Putamen (tissue), 1 donor: Measurements from ENCODE around the gene VPS18.
"Not testable (repeated sequence)": the region's sequence is repeated elsewhere in the genome, so short reads cannot be mapped to it uniquely, and the experiment has no call there.

ENCODE experiments used
- DNase-seq: peaks from one replicate; pipeline ENCODE4 v3.0.0-alpha.2; 2016; ENCODE audit warnings: low spot score

Gene VPS18, protein sequence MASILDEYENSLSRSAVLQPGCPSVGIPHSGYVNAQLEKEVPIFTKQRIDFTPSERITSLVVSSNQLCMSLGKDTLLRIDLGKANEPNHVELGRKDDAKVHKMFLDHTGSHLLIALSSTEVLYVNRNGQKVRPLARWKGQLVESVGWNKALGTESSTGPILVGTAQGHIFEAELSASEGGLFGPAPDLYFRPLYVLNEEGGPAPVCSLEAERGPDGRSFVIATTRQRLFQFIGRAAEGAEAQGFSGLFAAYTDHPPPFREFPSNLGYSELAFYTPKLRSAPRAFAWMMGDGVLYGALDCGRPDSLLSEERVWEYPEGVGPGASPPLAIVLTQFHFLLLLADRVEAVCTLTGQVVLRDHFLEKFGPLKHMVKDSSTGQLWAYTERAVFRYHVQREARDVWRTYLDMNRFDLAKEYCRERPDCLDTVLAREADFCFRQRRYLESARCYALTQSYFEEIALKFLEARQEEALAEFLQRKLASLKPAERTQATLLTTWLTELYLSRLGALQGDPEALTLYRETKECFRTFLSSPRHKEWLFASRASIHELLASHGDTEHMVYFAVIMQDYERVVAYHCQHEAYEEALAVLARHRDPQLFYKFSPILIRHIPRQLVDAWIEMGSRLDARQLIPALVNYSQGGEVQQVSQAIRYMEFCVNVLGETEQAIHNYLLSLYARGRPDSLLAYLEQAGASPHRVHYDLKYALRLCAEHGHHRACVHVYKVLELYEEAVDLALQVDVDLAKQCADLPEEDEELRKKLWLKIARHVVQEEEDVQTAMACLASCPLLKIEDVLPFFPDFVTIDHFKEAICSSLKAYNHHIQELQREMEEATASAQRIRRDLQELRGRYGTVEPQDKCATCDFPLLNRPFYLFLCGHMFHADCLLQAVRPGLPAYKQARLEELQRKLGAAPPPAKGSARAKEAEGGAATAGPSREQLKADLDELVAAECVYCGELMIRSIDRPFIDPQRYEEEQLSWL

DNA sequence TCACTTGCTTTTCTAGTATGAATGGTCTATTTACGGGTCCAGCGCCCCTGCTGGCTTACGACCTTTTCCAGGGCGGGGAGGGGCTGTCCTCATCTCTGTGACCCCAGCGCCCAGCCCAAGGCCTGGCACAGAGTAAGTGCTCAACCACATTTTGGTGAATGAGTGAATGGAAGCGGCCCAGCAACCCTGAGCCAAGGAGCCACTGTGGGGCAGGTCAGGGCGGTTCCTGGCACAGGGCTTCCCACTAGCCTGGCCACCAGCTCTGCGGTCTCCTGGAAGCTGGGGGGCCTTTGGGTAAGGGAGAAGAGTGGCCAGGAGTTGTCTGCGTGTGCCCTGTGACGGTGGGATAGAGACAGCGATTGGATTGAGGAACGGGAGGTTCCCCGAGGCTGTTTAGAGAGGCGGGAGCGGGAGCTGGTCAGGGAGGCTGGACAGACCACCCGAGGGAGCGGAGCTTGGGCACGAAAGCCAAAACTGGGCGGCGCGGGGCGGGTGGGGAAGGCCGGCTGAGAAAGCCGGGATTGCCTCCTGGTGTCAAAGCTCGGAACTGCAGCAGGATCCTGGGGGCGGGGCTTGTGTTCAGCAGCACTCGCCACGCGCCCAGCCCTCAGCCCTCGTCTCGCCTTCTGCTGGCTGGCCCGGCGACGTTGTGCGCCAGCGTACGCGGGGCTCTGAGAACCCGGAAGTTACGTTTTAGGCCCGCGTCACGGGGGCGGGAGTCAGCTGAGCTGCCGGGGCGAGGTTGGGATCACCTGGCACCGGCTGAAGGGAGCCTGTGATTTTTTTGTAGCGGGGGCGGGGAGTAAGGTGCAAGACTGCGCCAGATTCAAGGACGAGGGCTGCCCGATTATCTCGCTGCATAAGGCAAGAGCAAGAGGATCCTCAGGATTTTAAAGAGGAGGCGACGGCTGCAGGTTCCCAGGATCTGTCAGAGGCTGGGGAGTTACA lies at the start of gene VPS18:
Gene VPS18 (plus strand): TSS at position 718 of the 948 bp plus-strand sequence. CDS start 319 bp downstream, outside the sequence.
- peak; percentile 98 for DNase-seq

DNA sequence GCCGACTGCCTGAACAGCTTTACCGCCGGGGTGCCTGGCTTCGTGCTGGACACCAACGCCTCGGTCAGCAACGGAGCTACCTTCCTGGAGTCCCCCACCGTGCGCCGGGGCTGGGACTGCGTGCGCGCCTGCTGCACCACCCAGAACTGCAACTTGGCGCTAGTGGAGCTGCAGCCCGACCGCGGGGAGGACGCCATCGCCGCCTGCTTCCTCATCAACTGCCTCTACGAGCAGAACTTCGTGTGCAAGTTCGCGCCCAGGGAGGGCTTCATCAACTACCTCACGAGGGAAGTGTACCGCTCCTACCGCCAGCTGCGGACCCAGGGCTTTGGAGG lies 49.6 kb upstream of the VPS18 start:
- no peak for DNase-seq

DNA sequence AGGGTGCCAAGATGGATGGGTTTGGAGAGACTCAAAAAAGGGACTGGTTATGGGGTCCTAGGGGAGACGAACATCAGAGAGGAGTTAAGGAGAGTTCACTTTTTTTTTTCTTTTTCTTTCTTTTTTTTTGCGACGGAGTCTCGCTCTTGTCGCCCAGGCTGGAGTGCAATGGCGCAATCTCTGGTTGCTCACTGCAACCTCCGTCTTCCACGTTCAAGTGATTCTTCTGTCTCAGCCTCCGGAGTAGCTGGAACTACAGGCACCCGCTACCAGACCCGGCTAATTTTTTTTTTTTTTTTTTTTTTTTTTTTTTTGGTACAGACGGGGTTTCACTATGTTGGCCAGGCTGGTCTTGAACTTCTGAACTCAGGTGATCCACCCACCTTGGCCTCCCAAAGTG lies 49.2 kb upstream of the VPS18 start:
- no peak for DNase-seq

DNA sequence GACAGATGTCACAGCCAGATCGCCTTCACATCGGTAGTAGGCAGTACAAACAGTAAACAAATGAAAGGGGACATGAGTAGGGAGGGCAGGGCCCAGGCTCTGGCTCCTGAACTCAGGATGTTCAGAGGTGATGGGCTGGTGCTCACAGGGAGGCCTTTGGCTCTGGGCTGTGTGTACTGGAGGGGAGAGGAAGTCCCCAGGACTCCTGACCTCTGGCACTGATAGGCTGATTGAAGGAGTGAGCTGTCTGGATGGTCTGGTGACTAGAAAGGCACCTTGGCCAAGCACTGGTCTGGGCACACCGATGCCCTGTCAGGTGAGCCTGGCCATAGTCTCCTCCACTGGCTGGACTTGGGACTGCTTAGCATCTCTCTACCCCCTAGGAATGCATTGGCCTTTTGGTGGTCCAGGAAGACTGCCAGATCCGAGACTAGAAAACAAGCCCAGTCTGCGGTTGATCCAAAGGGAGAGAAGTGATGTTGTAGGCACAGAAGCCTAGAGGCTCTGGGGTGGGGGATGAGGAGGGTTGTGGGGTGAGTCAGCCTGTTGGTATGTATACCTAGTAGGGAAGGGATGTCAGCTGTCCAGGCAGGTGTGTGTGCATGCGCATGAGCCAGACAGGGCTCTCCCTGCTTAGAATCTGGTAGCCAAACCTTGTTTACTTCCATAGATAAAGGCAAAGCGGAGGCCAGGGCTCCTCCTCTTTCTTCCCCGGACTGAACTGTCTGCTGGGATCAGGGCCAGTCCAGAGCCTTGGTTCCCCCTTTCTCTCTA lies 48.6 kb upstream of the VPS18 start:
- no peak for DNase-seq

DNA sequence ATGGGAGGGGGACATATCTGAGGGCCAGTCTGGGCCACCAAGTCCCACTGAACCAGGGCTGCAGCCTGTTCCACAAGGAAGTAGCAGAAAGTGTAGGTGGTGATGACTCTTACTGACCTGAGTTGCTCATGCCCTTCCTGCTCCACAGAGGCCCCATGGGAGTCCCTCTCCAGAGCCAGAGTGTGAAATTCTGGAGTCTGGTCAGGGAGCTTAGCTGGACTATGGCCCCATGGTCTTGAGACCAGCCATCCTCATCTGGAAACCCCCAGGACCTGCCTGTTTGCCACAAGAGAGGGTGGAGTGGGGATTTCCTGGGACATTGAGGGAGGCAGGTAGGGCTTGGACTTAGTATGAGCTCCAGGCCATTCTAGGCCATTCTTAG lies 47.4 kb upstream of the VPS18 start:
- DNase-seq: no peak

DNA sequence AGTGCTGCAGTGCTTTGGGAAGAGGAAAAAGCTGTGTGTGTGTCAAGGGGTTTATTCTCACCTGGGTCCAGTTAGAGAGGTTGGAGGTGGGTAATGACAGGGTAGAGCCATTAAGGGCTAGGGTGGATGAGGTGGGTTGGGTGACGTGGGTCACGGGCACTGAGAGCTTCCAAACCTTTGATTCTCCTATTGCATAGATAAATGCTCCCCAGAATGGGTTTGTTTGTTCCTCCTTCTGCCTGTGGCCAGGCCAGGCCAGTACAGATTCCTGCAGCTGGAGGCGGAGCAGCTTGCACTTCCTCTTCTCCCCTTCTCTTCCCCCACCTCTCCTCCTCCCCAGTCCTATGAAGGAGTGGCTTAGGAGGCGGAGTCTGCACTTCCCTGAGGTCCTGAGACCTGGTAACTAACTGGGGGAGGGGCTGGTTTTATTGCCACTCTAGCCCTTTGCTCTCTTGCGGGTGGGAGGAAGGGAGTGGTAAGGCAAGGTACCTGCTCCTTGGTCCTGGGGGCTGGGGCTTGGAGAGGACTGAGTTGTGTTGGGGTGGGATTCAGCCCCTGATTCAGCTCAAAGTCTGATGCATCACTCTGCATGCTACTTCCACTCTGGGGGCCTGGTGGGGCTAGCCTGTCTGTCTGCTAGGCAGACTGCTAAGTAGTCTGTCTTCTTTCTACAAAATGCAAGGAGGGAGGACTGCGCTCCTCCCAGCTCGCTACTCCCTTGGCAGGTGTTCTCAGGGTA lies 46.9 kb upstream of the VPS18 start:
- DNase-seq: peak; percentile 40

DNA sequence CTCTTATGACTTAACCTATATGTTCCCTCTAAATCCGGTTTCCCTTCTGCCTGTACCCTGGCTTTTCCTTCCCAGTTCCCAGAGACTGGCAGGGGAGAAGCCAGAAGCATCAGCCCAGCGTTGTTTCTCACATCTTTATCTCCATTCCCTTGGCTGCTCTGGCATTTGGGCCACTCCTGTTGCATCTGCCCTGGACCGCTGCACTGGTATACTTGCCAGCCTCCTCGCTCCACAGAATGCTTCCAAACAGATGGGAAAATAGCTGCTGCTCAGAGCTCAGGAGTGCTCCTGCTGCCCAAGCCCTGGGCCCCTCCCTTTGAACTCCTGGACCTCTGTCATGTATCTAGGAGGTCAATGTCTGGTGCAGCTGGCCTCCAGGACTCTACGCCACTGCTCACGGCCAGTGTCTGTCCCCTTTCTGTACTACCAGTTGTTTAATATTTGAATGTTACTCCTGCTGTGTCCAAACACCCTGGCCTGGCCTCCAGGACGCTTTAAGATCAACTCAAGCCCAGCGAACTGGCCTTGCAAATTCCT lies 43.6 kb upstream of the VPS18 start:
- DNase-seq: no peak

DNA sequence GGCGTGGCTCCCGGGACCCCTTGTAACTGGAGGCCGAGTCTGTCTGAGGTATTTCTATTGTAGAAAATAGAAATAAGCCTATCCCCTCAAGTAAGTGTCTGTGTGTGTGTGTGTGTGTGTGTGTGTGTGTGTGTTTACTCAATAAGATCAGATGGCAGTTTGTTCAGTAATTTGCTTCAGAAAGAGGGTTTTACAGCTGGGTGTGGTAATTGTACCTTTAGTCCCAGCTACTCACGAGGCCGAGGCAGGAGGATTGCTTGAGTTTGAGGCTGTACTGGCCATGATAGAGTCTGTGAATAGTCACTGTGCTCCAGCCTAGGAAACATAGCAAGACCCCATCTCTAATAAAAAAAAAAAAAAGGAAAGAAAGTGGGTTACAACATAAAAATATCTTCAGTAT lies 41.7 kb upstream of the VPS18 start:
- DNase-seq: no peak

DNA sequence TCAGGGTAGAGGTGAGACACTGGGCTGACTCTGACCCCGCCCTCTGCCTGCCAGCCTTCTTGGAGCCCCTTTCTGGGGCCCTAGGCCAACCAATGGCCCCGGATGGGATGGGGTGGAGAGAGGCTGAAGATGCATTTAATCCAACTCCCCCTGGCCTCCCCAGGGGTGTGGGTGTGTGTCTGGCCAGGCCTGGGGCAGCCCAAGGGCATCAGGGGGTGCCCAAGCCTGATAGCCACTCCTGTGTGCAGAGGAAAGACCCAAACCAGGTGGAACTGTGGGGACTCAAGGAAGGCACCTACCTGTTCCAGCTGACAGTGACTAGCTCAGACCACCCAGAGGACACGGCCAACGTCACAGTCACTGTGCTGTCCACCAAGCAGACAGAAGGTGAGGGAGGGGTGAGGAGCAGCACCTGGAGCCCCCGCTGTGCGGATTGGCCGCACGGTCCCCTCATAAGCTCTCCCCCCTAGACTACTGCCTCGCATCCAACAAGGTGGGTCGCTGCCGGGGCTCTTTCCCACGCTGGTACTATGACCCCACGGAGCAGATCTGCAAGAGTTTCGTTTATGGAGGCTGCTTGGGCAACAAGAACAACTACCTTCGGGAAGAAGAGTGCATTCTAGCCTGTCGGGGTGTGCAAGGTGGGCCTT lies 40.9 kb upstream of the VPS18 start:
- no peak for DNase-seq

DNA sequence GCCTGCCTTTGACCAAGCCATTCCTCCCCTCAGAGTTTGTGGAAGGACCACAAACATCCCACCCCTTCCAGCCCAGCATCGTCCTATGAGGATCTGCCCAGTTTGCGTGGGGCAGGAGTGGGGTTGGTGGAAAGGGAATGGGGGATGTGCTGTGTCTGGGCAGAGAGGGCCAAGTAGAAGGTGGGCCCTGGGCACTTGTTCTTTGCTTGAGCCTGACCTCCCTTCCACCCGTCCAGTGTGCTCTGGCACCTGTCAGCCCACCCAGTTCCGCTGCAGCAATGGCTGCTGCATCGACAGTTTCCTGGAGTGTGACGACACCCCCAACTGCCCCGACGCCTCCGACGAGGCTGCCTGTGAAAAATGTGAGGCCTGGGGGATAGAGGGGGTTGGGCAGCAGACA lies 40.1 kb upstream of the VPS18 start:
- DNase-seq: no peak

DNA sequence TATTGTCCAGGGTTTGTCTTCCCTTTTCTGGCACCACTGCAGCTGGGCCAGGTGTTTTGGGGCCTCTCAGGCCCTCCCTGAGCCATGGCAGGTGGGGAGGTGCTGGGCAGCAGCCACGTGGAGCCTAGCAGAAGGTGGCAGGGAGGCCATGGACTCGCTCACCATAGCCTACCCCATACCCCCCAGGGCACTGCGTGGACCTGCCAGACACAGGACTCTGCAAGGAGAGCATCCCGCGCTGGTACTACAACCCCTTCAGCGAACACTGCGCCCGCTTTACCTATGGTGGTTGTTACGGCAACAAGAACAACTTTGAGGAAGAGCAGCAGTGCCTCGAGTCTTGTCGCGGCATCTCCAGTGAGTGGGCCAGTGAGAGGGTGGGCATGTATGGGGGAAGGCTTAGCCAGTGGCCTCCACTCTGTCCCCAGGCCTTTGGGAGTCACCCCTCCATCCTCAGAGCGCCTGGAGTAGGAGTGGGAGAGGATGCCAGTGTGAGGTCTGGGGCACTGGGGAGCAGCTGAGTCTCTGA lies 38.5 kb upstream of the VPS18 start:
- DNase-seq: no peak

DNA sequence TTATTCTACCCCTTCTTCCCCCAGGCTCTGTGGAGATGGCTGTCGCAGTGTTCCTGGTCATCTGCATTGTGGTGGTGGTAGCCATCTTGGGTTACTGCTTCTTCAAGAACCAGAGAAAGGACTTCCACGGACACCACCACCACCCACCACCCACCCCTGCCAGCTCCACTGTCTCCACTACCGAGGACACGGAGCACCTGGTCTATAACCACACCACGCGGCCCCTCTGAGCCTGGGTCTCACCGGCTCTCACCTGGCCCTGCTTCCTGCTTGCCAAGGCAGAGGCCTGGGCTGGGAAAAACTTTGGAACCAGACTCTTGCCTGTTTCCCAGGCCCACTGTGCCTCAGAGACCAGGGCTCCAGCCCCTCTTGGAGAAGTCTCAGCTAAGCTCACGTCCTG lies 37.5 kb upstream of the VPS18 start:
- DNase-seq: no peak

DNA sequence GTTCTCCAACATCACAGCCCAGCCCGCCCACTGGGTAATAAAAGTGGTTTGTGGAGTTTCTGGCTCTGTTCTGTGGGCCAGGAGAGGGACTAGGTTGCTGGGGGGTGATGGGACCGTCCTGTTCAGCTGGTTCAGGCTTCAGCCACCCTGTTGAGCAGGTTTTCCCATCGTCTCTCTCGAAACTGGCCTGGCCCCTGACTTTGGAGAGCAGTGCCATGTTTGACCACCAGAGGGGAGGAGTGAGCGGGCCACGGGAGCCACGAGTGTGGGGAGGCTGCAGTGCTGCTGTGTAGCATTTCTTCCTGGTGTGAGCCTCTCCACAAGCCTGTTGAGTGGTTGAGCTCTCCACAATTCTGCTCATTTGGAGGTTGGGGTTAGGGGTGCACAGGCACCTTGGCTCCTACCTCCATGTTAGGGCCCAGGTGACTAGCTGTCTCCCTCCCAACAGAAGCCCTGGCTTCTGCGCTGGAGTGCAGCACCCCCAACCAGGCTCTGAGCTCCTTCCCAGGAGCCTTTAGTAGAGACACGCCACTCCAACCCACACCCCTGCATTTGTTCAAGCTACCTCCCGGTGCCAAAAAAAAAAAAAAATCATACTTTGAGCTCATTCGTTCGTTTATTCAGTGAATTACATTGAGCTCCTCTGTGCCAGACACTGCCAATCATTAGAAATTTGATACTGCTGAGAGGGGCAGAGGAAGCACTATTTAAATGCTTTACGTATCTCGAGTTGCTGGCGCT lies 36.5 kb upstream of the VPS18 start:
- DNase-seq: peak; percentile 50

DNA sequence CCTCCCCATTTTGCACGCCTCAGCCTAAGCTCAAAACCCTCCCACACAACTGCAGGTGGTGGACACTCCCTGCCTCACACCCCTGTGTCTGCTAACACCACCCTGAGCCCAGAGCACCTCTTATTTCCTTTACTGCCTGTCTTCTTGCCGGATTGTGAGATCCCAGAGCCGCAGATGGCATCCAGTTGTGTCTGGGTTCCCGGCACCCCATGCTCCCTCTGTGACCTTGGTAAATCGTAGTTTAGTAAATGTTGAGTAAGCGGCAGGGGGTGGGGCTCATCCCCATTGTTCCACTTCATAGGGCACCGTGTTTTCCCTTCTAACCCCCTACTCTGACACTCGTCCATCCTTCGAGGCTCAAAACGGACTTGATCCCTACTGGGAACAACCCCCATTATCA lies 35.5 kb upstream of the VPS18 start:
- DNase-seq: no peak

DNA sequence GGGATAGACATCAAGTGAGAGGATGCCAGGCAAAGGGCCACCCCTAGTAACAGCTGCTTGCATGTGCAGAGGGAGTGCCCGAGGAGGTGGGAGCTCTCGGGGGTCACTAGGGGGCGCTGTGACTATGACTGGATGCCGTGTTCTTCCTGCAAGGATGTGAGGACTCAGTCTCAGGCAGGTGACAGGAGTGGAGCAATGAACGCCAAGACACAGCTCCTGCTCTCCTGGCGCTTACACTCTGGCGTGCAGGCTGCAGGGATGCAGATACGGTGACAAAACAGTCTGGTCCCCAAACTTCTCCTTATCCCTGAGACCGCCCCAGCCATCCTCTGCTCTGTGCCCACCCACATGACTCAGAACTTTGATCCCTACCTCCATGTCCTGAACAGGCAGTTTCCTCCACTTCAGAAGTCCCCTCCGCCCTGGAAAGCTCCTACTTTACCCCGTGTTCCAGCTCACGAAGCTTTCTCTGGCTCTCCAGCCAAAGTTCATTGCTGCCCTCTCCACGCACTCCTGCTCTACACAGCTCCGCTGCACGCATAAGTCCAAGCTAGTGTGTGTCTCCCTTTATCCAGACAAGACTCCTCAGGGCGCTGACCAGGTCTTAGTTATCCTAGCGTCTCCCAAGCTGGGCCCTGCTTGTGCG lies 34.9 kb upstream of the VPS18 start:
- DNase-seq: peak; percentile 37

DNA sequence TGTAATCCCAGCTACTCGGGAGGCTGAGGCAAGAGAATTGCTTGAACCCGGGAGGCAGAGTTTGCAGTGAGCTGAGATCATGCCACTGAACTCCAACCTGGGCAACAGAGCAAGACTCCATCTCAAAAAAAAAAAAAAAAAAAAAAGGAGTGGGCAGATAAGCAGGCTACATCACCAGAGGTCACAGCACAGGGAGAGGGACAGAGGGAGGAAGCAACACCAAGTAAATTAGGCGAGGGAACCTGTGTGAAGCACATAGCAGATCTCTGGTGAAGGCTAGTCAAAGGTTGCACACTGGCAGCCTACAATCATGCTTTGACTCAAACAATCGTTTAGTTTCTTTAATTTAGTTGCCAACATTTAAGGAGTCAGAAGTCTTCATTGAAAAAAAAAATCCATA lies 33.1 kb upstream of the VPS18 start:
- DNase-seq: not testable (repeated sequence)

DNA sequence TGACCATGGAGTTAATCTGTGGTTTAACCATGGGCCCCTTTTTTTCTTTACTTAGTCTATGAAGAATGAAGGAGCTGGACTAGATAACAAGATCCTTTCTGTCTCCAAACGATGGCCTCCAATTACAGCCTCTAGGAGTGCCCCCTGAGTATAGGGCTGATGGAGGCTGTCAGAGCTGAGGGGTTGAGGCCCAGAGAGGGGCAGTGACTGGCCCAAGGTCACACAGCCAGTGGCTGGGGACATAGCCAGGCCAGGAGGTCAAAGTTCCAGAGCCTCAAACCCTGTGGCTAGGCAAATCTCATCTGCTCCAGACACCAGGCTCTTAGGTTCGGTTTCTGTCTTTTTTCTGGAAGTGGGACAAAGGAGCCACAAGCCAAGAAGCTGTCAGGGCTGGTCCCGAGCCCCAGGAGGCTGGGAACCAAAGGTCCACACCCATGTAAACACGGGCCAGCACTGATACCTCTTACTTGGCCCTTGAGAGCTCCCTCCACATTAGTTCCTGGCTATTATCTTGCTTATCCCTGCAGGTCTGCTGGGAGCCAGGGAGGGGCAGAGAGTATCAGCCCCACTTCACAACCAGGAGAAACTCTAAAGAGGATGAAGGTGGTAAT lies 30.5 kb upstream of the VPS18 start:
- DNase-seq: no peak

DNA sequence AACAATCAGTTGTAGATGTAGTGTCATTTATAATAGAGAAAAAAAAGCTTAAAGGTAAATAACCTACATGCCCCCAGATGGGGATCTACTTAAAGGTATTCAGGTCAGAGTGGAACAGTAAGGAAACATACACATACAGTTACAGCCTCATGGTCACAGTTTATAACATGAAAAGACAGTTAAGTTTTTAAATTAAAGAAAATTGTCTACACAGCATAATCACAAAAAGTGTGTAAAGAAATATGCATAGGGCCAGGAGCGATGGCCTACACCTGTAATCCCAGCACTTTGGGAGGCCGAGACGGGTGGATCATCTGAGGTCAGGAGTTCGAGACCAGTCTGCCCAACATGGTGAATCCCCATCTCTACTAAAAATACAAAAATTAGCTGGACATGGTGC lies 27.1 kb upstream of the VPS18 start:
- DNase-seq: no peak
